Anterior cingulate cortex (tissue), 58 donors: ENCODE results near the gene PRF1.
"Not testable (repeated sequence)": the region's sequence is repeated elsewhere in the genome, so short reads cannot be mapped to it uniquely, and the experiment has no call there.

Experiments used
- DNase-seq, 58 donors: peaks; one replicate each; lab custom pipeline; 2025; lab: John Stamatoyannopoulos, UW

The PRF1 gene

GRCh38 chr10:70581176-70581575 lies 21.4 kb downstream of the PRF1 start:
- DNase-seq = not testable (repeated sequence)

DNA sequence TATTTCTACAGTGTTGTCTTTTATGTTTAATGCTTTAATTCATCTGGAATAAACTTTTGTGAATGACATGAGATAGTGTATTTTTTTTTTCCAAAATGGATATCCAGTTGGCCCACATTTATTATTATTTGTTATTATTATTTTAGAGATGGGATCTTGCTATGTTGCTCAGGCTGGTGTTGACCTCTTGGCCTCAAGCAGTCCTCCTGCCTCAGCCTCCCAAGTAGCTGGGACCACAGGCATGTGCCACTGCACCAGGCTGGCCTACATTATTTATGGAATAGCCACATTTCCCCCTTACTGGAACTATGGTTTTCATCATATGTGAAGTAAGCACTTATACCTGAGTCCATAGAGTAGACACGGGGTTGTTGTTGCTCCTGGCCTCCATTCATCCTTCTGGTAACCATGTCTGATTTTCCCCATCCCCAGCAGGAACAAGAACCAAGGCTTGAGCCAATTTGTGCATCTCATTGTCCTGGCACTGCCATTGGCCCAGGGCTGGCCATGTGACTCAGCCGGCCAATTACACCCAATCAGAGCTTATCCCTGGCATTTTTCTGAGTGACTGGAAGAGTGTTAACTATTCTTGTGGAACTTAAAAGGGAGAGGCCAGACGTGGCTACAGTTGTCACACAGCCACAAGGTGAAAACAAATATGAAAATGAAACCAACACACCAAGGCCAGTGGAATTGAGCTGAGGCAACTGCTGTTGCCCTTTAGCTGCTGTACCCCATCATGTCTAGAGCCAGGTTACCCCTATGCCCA lies 23.1 kb downstream of the PRF1 start:
- no peak for DNase-seq

GRCh38 chr10:70578371-70578947 lies 24.1 kb downstream of the PRF1 start:
- DNase-seq = no peak

DNA sequence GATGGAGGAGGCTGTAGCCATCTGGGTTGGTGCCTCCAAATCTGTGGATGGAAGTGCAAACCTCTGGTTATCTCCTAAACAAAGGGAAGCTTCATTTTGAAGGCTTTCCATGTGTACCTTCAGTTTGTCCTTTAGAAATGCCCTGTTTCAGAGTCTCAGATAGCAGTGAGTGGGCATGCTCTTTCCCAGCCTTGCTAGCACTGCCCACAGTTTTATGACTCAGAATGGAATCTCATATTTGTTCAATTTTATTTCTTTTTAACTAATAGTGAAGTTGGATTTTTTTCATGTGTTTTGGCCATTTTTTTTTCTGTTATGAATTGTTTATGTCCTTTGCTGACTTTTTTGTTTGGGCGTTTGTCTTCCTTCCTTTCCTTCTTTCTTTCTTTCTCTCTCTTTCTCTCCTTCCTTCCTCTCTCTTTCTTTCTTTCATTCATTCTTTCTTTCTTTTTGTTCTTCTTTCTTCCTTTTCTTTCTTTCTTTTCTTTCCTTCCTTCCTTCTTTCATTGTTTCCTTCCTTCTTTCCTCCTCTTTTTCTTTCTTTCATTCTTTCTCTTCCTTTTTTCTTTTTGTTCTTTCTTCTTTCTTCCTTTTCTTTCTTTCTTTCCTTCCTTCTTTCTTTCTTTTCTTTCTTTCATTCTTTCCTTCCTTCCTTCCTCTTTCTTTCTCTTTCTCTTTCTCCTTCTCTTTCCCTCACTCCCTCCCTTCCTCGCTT lies 25.6 kb downstream of the PRF1 start:
- DNase-seq = peak in 1 of 58 donors; percentile 9

DNA sequence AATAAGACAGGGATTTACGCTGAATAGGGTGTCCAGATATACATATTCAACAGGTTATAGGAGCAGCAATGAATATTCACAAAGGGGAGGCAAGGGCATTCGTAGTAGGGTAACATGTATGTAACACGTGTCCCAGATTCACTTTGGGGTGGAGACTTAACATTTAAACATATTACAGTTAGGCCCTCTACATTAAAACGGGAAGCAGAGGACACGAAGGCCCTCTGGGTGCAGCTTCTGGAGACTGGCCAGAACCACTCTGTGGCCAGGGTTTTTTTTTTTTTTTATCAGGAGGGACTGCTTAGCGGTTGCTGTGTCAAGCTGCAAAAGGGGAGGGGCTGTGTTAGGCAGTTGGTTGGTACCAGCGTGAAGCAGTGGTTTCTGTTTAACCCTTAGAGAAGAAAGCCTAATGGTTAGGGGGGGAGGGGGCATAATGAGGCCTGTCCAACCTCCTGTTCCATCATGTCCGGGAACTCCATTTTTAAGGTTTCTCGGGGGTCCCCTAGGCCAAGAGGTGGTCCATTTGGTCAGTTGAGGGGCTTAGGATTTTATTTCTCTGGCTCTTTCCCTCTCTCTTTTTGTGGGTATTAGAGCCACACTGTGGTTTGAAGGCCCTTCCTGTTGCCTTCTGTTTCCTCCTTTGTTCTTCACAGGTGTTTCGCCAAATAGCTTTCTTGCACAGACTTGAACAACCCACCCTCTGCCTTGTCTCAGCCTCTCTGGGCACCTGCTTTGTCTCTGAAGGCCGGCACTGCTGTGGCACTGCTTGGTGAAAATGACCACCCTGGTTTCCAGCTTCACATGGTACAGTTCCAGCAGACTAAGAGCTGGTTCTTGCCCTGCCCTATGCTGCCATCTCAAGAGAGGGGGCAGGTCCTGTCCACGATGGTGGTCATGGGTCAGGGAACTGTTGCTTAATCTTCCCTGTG lies 26.4 kb downstream of the PRF1 start:
- DNase-seq = peak in 4 of 58 donors; percentile 10 to 42 (median 18)

DNA sequence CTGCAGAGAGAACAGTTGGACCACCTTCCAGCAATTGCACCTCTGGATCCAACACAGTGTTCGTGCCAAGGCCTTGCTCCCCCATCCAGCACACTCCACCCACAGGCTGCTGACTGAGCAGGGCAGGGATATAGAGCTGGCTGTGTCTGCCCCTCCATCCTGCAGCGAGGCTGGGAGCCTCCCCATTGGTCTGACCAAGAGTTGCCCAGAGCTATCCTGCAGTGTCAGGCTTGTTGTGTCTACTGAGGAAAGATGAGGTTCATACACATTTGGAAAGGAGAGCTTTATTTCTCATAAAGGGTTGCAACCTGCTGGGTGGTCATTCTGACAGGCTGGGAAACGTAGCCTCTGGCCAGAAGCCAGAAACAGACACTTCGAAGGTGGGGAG lies 27.1 kb downstream of the PRF1 start:
- DNase-seq = no peak

DNA sequence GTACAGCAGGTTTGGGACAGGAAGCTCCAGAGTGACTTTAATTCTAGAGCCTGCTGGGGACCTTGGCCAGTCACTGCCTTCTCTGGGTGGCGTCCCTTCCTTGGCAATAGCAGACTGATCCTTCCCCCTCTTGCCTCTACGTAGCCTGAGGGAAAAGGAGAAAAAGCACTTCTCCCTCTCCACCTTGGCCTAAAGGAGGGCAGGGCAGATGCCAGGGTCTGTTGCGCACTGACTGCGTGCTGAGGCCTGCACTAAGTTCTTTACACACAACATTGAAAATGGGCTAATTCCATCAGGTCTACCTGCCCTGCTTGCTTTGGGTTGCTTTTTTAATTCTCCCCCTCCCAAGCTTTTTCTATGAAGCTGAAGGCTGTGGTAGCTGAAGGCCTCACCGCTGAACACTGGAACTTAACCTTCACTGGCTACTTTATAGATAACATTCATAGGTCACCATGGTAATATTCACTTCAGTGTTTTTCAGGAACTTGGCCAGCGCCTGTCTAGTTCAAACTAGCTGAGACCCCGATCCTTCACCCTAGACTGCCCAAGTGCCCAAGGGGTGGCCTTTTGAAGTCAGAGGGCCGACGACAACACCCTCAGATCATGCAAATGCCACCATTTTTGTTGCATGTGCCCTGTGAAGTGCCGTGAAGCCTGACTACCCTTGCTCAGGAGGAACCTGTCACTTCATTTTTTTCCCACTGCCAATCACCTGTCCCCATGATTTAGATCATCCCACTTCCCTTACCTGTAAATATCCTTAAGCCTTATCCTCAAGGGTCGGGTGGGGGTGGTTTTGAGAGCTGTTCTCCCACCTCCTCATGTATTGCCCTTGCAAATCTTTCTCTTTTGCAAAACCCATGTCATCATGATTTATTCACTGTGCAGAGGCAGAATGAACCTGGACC lies 28.7 kb downstream of the PRF1 start:
- no peak for DNase-seq

- DNase-seq = no peak
Observed at GRCh38 chr10:70571636-70572439, 30.7 kb downstream of the PRF1 start.

GRCh38 chr10:70571236-70571635 lies 31.3 kb downstream of the PRF1 start:
- DNase-seq = no peak

DNA sequence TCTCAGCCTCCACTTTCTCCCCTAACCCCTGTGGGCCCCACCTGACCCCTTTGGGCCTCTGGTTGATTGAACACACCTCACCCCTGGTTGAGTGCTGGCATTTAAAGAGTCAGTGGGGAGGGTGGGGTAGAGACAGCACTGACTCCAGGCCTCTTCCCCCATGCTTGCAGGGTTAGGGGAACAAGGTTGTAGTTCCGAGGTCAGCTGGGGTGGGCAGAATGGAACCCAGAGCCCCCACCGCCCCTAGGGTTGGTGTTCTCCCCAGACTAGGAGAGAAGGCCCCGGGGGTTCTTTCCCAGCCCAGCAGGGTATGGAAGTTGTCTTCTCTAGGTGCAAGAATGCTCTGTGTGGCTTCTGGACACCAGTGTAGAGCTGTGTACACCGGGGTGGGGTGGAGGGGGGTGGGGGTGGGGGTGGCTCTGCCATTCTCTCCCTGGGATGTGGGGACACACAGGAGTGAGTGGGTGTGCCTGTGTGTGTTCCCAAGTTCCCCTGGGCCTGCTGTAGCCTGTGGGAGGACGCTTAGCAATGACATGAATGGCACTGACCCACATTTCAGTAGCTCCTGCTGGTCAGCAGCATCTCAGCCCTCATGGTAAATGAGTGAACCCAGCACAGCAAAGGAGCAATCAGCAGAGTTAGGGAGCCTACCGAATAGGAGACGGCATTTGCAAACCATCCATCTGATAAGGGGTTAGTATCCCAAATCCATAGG lies 33.6 kb downstream of the PRF1 start:
- no peak for DNase-seq

DNA sequence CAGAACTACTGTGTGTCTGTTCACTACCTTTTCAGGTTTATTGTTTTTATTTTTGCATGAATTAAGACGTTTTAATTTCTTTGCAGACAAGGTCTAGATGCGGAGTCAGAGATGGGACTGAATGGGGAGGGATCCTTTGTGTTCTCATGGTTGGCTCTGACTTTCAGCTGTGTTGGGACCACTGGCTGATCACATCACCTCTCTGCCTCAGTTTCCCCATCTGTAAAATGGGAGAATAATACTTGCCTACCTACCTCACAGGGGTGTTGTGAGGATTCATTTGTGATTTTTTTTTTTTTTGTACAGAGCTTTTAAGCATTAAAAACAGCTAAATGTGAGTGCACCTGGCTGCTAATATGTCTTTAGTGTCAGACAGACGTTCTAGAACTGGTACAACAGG lies 34.4 kb downstream of the PRF1 start:
- DNase-seq = no peak

GRCh38 chr10:70567603-70568002 lies 34.9 kb downstream of the PRF1 start:
- DNase-seq = no peak

- DNase-seq = no peak
Observed at GRCh38 chr10:70566515-70567290, 35.8 kb downstream of the PRF1 start.

GRCh38 chr10:70565556-70566514 lies 36.7 kb downstream of the PRF1 start:
- DNase-seq = no peak

GRCh38 chr10:70564901-70565351 lies 37.6 kb downstream of the PRF1 start:
- DNase-seq = no peak
